Measurements from ENCODE around the gene IL17RD. TPM values are rescaled to one million over a fixed set of nuclear protein-coding genes. Genes with fewer than 3 reads are reported as not detected.

IL17RD gene
- total RNA-seq, 2 experiments from 2014 or later: not detected

- peaks cover 38 to 62% of the 10 kb centered on the region in 2 experiments for H3K27me3 ChIP-seq (ENCODE audit: control insufficient read depth in 1 of 2, insufficient read depth in 2 of 2, low read length in 2 of 2)
- H3K27ac Mint-ChIP-seq: no peak overlapping the region
- H3K4me3 Mint-ChIP-seq: no peak overlapping the region
- H3K4me1 Mint-ChIP-seq (ENCODE audit: low read depth): peaks cover 14% of the 10 kb centered on the region
- H3K27me3 Mint-ChIP-seq: peaks cover 82% of the 10 kb centered on the region
- no peak overlapping the region for H3K4me3 ChIP-seq (ENCODE audit: low read length)
- H3K36me3 ChIP-seq (ENCODE audit: insufficient read depth, low read length): no peaks in the 10 kb centered on the region
- ATAC-seq (ENCODE audit: poor library complexity): no peak
- no peak for DNase-seq
- no peaks in the 10 kb centered on the region for H3K36me3 Mint-ChIP-seq (ENCODE audit: low read depth)
- H3K9me3 Mint-ChIP-seq: no peaks in the 10 kb centered on the region
- H3K4me1 ChIP-seq (ENCODE audit: insufficient read depth, low read length): peaks cover 22% of the 10 kb centered on the region
- ChIA-PET CTCF (no interaction called here), POLR2A (no interaction called here)
- no peak overlapping the region for H3K27ac ChIP-seq (ENCODE audit: low read depth in 1 of 2, low read length in 2 of 2)
- TF ChIP-seq, protein P1, sequence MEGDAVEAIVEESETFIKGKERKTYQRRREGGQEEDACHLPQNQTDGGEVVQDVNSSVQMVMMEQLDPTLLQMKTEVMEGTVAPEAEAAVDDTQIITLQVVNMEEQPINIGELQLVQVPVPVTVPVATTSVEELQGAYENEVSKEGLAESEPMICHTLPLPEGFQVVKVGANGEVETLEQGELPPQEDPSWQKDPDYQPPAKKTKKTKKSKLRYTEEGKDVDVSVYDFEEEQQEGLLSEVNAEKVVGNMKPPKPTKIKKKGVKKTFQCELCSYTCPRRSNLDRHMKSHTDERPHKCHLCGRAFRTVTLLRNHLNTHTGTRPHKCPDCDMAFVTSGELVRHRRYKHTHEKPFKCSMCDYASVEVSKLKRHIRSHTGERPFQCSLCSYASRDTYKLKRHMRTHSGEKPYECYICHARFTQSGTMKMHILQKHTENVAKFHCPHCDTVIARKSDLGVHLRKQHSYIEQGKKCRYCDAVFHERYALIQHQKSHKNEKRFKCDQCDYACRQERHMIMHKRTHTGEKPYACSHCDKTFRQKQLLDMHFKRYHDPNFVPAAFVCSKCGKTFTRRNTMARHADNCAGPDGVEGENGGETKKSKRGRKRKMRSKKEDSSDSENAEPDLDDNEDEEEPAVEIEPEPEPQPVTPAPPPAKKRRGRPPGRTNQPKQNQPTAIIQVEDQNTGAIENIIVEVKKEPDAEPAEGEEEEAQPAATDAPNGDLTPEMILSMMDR (IDR thresholded peaks at IDR 0.05): no peak
- H3K9me3 ChIP-seq (ENCODE audit: control insufficient read depth in 1 of 2, insufficient read depth in 1 of 2, low read length in 2 of 2): no peaks in the 10 kb centered on the region
- intact Hi-C loops (cut with DNase I, micrococcal nuclease): no loop called here
Measured at GRCh38 chr3:57168151-57168550, 3.0 kb upstream of the IL17RD start.

GRCh38 chr3:57166660-57167059 is 1.5 kb upstream of the IL17RD start:
- Mint-ChIP-seq H3K9me3 (no peaks in the 10 kb centered on the region), H3K36me3 (ENCODE audit: low read depth) (no peaks in the 10 kb centered on the region), H3K4me3 (peak overlapping the region; percentile 57), H3K27ac (no peak overlapping the region), H3K27me3 (peaks cover 85% of the 10 kb centered on the region), H3K4me1 (ENCODE audit: low read depth) (peaks cover 20% of the 10 kb centered on the region)
- DNase-seq (no peak), ATAC-seq (ENCODE audit: poor library complexity) (no peak)
- intact Hi-C loops (cut with DNase I, micrococcal nuclease): no loop called here
- Histone ChIP-seq H3K9me3 (ENCODE audit: control insufficient read depth in 1 of 2, insufficient read depth in 1 of 2, low read length in 2 of 2) (no peaks in the 10 kb centered on the region), H3K36me3 (ENCODE audit: insufficient read depth, low read length) (no peaks in the 10 kb centered on the region), H3K4me1 (ENCODE audit: insufficient read depth, low read length) (peaks cover 22% of the 10 kb centered on the region), H3K27ac (ENCODE audit: low read depth in 1 of 2, low read length in 2 of 2) (no peak overlapping the region), H3K27me3 (ENCODE audit: control insufficient read depth in 1 of 2, insufficient read depth in 2 of 2, low read length in 2 of 2) (peaks cover 49 to 77% of the 10 kb centered on the region in 2 experiments), H3K4me3 (ENCODE audit: low read length) (no peak overlapping the region)
- ChIA-PET POLR2A (no interaction called here), CTCF (no interaction called here)
- TF ChIP-seq, protein P1 (IDR thresholded peaks at IDR 0.05): no peak

DNA sequence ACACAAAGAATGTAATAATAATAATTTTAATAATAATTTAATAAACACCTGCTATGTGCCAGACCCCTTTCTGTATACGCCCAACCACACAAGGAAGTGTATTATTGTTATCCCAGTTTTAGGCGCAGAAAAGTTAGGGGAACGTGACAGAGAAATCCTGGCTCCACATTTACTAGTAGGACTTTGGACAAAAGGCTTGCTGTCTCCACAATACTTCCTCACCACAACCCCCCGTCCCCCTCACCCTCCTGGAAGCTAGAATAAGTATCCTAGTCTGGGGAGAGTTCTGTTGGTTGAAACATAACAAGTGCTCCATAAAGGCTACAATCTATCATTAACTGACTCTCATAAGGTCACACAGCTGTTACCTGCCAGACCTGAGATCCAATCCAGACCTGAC is 488 bp upstream of the IL17RD start:
- Mint-ChIP-seq H3K27ac (no peak overlapping the region), H3K27me3 (peaks cover 88% of the 10 kb centered on the region), H3K36me3 (ENCODE audit: low read depth) (no peaks in the 10 kb centered on the region), H3K9me3 (no peaks in the 10 kb centered on the region), H3K4me3 (peak overlapping the region; percentile 86), H3K4me1 (ENCODE audit: low read depth) (peaks cover 20% of the 10 kb centered on the region)
- no peak overlapping the region for H3K27ac ChIP-seq (ENCODE audit: low read depth in 1 of 2, low read length in 2 of 2)
- CTCF ChIA-PET: no interaction called here
- ATAC-seq (ENCODE audit: poor library complexity) (no peak), DNase-seq (no peak)
- no peaks in the 10 kb centered on the region for H3K36me3 ChIP-seq (ENCODE audit: insufficient read depth, low read length)
- intact Hi-C loops (cut with DNase I, micrococcal nuclease): no loop called here
- no peak overlapping the region for H3K4me3 ChIP-seq (ENCODE audit: low read length)
- TF ChIP-seq, protein P1 (IDR thresholded peaks at IDR 0.05): no peak
- H3K9me3 ChIP-seq (ENCODE audit: control insufficient read depth in 1 of 2, insufficient read depth in 1 of 2, low read length in 2 of 2): no peaks in the 10 kb centered on the region
- peaks cover 22% of the 10 kb centered on the region for H3K4me1 ChIP-seq (ENCODE audit: insufficient read depth, low read length)
- POLR2A ChIA-PET: no interaction called here
- peaks cover 46 to 75% of the 10 kb centered on the region in 2 experiments for H3K27me3 ChIP-seq (ENCODE audit: control insufficient read depth in 1 of 2, insufficient read depth in 2 of 2, low read length in 2 of 2)

All from CD4-positive, alpha-beta T cell (primary cell).